HG03521 (cell line): ENCODE data around the gene ZFPM1.
"Not testable (repeated sequence)": the region's sequence is repeated elsewhere in the genome, so short reads cannot be mapped to it uniquely, and the experiment has no call there.

Experiments
- ATAC-seq: cut with Tn5 transposase; IDR thresholded peaks from one replicate; pipeline ENCODE4 v1.9.1; 2021; ENCODE audit warnings: mild to moderate bottlenecking, moderate library complexity; ENCODE audit not compliant: unreplicated experiment

The ZFPM1 gene

DNA sequence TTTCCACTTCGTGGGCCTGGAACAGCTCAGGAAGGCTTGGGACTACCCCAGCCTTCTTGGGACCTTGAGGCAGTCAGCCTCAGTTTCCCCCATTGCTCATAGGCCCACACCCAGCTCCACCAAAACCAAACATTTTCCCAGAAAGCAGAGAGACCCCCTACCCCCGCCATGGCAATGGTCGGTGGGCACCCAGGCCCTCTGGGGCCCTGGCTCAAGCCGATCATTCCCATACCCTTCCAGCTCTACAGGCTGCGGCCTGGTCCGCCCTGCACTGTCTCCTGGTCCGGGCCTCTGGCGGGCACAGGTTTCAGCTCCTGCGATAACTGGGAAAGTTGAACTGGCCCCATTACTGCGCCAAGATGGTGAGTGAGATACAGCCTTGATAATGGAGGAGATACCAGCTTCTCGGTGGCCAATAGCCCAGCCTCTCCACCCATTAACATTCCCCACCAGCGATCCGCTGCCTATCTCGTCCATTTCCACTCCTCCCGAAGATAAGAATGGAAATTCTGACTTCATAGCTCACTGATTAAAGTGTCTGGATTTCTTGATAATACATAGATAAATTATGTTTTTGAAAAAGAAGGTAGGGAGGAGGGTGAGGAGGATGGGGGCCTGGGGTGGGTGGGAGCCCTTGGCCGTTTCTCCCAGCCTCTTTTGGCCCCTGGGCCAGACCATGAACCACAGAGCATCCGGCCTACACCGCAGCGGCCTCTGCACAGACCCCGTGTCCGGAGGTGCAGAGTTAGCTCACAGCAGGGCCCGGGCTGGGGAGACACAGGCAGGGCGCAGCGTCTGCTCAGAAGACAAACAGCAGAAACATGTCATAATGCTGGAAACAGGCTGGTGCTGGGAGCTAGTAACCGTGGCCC is 11.6 kb downstream of the ZFPM1 start:
- ATAC-seq, result no peak

DNA sequence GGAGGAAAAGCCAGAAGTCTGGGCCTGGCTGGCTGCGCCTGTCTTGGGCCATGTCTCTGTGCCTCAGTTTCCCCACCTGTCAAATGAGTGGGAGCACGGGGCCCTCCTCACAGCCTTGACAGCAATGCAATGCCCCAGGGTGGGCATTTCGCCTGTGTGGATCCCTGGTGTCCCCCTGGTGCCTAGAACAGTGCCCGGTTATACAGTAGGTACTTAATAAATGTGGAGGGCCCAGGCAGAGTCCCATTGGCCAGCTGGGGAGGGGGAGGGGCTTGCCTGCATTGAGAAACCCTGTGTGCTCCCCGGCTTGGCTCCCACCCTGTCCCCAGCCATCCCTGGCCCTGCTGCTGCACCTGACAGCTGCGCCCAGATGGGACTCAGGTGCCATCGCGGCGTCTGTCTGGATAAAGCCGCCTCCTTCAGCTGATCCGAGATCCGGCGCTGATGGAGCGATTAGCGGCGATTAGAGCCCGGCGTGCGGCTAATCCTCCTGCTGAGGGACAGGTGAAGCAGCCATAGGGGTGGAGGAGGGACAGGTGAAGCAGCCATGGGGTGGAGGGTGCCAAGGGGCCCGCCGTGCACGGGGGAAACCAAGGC is 12.4 kb downstream of the ZFPM1 start:
- ATAC-seq, result no peak

DNA sequence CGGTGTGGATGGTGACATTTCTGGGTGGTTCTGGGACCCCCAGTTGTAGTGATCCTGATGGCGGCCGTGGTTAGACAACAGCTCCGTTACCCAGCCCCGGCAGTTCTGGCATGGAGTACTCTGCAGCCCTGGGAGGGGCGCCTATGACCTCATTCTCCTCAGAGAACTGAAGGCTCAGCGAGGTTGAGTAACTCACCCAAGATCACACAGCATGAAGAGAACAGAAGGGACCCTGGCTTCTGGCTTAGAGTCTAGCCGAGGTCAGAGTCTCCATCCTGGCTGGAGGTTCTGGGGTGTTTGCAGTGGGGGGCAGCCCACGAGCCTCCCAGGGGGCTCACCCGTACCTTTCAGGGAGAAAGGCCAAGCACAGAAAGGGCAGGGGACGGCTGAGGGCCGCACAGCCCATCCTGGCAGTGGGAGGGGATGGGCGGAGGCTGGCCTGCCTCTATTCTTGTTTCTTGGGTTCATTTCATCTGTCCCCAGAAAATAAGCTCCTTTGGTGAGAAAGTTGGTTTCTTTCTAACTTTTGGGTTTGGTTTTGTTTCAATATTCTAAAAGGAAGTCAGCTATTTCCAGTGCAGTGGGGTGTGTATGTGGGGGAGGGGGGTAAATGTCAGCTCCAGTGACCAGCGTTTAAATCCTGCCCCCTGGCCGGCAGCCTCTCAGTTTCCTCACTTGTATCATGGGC is 13.2 kb downstream of the ZFPM1 start:
- no peak for ATAC-seq

DNA sequence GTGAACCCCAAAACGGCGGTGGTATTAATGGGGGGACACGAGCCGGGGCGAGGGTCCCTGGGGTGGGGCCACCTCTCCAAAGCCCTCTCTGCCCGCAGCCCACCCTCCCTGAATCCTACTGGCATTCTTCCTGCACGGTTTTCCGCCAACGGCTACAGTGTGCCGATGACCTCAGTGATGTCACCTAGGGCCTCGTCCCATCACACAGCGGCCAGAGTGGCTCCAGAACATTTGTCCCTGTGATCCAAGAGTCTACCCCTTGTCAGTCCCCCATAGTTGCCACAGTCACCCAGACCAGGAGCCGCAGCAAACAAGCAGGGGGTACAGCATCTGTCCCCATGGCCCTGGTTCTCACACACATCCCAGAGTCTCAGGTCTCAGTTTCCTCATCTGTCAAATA is 13.9 kb downstream of the ZFPM1 start:
- ATAC-seq, result no peak

GRCh38 chr16:88467541-88467944 is 14.5 kb downstream of the ZFPM1 start:
- no peak for ATAC-seq

- ATAC-seq, result no peak
Measured at GRCh38 chr16:88468275-88469129, 15.4 kb downstream of the ZFPM1 start.

GRCh38 chr16:88469615-88470395 is 16.7 kb downstream of the ZFPM1 start:
- ATAC-seq, result no peak

GRCh38 chr16:88470396-88470680 is 17.3 kb downstream of the ZFPM1 start:
- ATAC-seq, result not testable (repeated sequence)

DNA sequence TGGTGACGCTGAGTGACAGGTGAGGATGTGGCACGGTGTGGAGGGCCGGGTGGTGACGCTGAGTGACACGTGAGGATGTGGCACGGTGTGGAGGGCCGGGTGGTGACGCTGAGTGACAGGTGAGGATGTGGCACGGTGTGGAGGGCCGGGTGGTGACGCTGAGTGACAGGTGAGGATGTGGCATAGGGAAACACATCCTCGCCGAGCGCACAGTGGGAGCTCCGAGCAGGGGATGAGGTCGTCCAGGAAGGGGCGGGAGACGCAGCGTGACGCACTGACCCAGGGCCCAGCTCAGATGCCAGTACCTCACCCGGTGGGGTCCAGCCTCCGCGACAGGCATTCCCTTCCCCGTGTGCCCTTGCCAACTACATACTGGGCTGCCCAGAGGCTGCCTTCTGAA is 17.6 kb downstream of the ZFPM1 start:
- ATAC-seq, result not testable (repeated sequence)

DNA sequence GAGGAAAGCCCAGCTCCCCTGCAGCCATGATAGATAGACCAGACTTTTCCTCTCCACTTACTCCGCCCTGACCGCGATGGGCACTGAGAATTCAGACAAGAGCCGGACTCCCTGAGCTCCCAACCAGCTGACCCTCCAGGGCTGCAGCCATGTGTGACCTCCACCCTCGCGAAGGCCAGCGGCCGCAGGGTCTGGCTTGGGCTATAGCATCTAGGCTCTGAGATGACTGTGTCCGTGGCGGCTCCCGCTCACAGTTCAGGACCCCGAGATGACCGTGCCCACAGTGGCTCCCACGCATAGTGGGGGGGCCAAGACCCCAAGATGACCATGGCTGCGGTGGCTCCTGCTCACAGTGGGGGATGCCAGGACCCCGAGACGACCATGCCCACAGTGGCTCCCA is 18.0 kb downstream of the ZFPM1 start:
- no peak for ATAC-seq

DNA sequence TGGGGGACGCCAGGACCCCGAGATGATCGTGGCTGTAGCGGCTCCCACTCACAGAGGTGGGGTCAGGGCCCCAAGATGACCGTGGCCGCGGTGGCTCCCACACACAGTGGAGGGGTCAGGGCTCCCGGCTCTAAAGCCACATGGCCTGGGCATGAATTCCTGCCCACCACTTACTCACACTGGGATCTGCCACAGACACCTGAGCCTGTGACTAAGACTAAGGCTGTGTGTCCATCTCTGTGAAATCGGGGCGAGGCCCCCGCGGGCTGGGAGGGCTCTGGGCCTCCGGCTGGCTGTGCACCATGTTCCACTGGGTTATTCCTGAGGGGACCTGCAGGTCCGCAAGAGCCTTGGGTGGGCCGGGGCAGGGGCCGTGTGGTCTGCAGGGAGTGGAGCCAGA is 18.5 kb downstream of the ZFPM1 start:
- no peak for ATAC-seq

DNA sequence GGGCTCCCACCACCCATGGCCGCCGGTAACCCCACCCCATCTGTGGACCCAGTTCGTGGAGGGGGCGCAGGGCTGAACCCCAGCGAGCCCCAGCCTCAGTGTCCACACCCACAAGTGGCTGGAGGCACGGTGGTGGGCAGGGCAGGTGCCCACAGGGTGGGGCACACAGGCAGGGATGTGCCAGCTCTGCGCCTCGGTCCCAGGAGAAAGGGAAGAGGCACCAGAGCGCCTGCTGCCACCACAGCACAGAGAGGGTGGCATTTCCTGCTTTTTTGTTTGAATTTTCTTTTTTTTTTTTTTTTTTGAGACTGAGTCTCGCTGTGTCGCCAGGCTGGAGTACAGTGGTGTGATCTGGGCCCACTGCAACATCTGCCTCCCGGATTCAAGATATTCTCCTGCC is 19.0 kb downstream of the ZFPM1 start:
- no peak for ATAC-seq

- ATAC-seq, result no peak
Measured at GRCh38 chr16:88472637-88473205, 19.6 kb downstream of the ZFPM1 start.

DNA sequence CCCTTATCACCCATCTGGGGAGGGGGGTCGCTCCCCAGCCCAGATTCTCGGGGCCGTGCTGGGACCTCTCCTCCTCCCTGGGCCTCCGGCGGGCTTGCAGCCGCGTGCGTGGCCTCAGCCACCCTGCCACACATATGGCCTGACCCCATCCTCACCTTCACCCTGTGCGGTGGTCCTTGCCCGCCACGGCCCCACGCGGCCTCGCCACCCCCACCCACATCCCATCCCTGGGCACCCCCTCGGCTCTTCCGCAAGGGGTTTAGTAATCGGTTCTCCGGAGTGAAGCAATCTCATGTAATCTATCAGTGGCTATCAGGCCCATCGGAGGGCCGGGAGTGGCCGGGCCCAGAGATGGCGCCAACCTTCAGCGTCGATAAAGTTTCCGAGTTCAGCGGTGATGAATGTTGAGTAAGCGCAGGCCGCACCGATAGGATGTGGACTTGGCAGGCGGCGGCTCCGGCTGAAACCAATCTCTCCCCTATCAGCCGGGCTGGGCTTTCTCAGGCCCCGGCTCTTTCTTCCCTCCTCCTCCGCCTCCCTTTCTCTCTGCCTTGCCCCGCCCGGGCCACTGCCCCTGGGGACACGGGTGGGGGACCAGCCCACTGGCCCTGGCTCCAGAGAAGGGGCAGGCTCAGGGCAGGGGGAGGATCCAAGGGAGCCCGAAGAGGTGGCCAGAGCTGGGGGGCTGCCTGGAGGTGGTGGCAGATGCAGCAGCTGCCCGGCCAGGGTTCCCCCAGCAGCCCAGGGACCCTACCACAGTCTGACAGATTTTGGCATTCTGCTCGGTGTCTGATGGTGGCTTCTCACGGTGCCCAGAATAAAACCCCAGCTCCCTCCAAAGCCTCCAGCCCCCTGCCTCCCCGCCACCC is 20.8 kb downstream of the ZFPM1 start:
- no peak for ATAC-seq

DNA sequence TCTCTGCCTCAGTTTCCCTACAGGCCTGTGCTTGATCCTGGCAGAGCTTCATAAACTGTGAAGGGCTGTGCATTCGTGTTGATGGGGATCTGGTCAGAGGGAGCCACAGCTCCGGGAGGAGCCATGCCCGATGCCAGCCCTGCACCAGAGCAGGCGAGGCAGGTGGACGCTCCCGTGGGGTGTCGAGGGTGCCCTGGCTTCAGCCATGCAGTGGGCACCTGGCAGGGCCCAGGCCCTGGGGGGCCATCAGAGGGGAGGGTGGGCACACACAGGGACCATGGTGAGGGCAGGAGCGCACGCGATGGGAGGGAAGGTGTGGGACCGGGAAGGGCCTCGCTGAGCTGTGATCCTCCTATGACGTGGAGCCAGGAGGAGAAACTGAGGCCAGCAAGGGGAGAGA is 22.0 kb downstream of the ZFPM1 start:
- no peak for ATAC-seq

GRCh38 chr16:88476203-88476602 is 23.1 kb downstream of the ZFPM1 start:
- no peak for ATAC-seq

DNA sequence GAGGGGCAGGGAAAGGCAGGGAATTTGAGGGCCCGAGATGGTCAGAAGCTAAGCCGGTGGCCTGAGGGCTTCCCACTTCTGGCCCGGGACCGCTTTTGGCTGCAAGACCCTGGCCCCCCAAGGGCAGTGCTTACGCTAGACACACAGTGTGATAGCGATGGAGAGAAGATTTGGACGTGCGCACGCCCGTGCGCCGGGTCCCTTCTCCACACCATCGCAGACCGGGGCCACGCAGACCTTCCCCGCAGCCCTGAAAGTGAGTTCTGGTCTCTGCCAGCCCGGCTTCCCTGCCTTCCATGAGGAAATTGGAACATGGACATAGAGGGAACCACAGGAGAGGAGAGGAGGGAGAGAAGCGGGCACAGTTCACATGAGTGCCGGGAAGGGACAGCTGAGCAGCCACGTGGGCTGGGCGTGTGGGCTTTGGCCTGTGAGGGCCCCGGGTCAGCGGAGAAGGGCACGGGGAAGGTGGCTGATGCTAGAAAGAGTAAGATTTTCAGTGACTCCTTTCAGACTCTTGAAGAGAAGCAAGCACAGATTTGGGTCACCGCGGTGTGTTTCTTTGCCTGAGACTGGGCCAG is 23.8 kb downstream of the ZFPM1 start:
- ATAC-seq, result no peak

DNA sequence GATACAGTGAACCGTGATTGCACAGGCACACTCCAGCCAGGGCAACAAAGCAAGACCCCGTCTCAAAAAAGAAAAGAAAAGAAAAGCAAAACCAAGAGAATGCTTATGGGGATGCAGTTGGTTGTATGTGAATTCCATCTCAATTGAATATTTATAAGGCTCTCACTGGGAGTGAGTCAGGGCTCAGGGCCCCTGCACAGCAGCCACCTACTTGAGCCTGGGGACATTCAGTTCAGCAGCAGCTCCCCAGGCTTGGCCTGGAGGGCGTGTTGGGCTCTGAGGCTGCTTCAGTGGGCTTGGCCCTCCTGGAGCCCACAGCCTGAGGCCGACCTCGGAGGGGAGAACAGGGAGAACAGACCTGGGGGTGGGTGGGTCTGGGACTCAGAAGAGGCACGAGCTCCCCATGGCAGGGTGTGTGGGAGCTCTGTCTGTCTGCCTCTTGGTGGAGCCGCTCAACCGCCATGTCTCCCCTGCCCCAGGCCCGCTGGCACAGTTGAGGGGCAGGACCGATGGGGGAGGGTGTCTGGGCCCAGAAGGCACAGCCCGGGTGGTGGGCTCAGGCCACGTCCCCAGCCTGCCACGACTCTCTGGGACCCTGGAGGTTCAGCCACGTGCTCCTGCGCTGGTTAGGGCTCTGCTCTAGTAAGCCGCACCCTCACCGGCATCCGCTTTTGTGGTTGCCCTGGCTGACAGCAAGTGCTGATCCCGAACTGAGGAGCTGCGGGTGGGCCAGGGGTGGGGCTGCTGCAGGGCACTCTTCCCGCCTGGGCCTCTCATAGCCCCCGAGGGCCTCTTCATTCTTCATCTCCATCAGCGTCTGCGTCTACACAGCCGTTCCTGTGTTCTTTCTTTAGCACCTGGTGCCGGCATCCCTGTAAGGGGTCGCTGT is 24.8 kb downstream of the ZFPM1 start:
- no peak for ATAC-seq
